ENCODE results near the gene STK17B. TPM values are rescaled to one million over a fixed set of nuclear protein-coding genes. Genes with fewer than 3 reads are reported as not detected.

The STK17B gene
- total and polyA plus RNA-seq, 2 of the 13 experiments (the other 11 are each of a cell fraction or from before 2014, with no cell fraction given): 1.6 to 4.5 TPM

DNA sequence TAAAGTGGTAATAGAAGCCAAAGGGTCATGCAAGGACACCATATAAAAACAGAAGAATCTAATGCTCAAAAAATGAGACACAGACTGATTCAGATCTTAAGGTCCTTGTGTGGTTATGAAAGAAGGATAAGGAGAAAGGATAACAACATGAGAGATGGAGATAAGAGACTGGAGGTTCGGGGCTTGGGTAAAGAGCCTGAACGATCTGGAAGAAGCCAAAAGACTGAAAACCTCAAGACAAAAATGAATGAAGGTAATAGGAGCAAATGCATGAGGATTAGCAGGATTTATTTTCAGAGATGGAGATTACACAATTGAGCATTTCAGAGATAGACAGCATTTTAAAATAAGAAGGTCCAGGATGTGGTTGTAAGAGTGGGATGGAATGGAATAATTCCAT lies 26.1 kb downstream of the STK17B start:
- Histone ChIP-seq H3K9ac (ENCODE audit: insufficient read depth, low read depth, low read length) (no peak overlapping the region), H3K27me3 (ENCODE audit: control insufficient read depth in 1 of 2, insufficient read depth in 2 of 2, low read length in 2 of 2) (no peaks in the 10 kb centered on the region), H3K4me2 (ENCODE audit: low read depth, low read length) (no peak overlapping the region), H4K20me1 (ENCODE audit: insufficient read depth, low read length) (no peaks in the 10 kb centered on the region), H3K79me2 (ENCODE audit: insufficient read depth, low read length) (no peaks in the 10 kb centered on the region), H2AFZ (ENCODE audit: low read length) (no peak overlapping the region), H3K4me3 (replicated peaks in 1 of 3; ENCODE audit: insufficient read depth in 1 of 3, low read depth in 2 of 3, low read length in 3 of 3) (no peak overlapping the region), H3K36me3 (replicated peaks in 1 of 2; ENCODE audit: control insufficient read depth in 1 of 2, insufficient read depth in 2 of 2, low read length in 2 of 2) (no peaks in the 10 kb centered on the region), H3K4me1 (ENCODE audit: insufficient read depth, low read length) (no peaks in the 10 kb centered on the region), H3K9me3 (ENCODE audit: low read length) (no peaks in the 10 kb centered on the region), H3K27ac (ENCODE audit: extremely low read length, insufficient read depth, low read length) (no peak overlapping the region)
- FAIRE-seq (no peak), ATAC-seq (no peak), DNase-seq (ENCODE audit: low spot score) (no peak)
- 84% methylated on average over 2 of the region's 2 CpGs for WGBS (ENCODE audit: low lambda C conversion rate)
- TF ChIP-seq HDAC1 (CRISPR knock-in tag; IDR thresholded peaks at IDR 0.05): no peak
- no peak for TF ChIP-seq ZNF468 (CRISPR knock-in tag; IDR thresholded peaks at IDR 0.05)
- TF ChIP-seq ZNF232 (CRISPR knock-in tag; IDR thresholded peaks at IDR 0.05; ENCODE audit: borderline replicate concordance): no peak
- no peak for TF ChIP-seq ZNF441 (CRISPR knock-in tag; IDR thresholded peaks at IDR 0.05; ENCODE audit: borderline replicate concordance)
- no peak for TF ChIP-seq GPBP1L1 (CRISPR knock-in tag; IDR thresholded peaks at IDR 0.05)
- TF ChIP-seq ZNF780A (CRISPR knock-in tag; IDR thresholded peaks at IDR 0.05): no peak
- no peak for TF ChIP-seq ZSCAN12 (CRISPR knock-in tag; IDR thresholded peaks at IDR 0.05)
- TF ChIP-seq ZNF451 (CRISPR knock-in tag; IDR thresholded peaks at IDR 0.05): no peak
- ChIA-PET CTCF (ENCODE audit: low intra/inter-chr PET ratio, low total read pairs) (no interaction called here), POLR2A (no interaction called here)
- in situ Hi-C loops (cut with HindIII; ENCODE audit: extremely low pct_ligation_motif_present, low pct_unique_long_range_greater_than_20kb): no loop called here
- intact Hi-C loops (cut with micrococcal nuclease; ENCODE audit: unreplicated experiment): no loop called here
- no TSS peak for BruUV-seq (replicated peaks)

- DNase-seq (ENCODE audit: low spot score) (no peak), ATAC-seq (no peak), FAIRE-seq (no peak)
- H3K36me3 ChIP-seq (replicated peaks in 1 of 2; ENCODE audit: control insufficient read depth in 1 of 2, insufficient read depth in 2 of 2, low read length in 2 of 2): no peaks in the 10 kb centered on the region
- H3K4me3 ChIP-seq (replicated peaks in 1 of 3; ENCODE audit: insufficient read depth in 1 of 3, low read depth in 2 of 3, low read length in 3 of 3): no peak overlapping the region
- H3K27ac ChIP-seq (ENCODE audit: extremely low read length, insufficient read depth, low read length): no peak overlapping the region
- TF ChIP-seq, protein P1, sequence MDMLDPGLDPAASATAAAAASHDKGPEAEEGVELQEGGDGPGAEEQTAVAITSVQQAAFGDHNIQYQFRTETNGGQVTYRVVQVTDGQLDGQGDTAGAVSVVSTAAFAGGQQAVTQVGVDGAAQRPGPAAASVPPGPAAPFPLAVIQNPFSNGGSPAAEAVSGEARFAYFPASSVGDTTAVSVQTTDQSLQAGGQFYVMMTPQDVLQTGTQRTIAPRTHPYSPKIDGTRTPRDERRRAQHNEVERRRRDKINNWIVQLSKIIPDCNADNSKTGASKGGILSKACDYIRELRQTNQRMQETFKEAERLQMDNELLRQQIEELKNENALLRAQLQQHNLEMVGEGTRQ (IDR thresholded peaks at IDR 0.05; ENCODE audit: low read depth, low read length): no peak
- TF ChIP-seq, protein P1 (CRISPR knock-in tag; IDR thresholded peaks at IDR 0.05; ENCODE audit: borderline replicate concordance): no peak
- TF ChIP-seq, protein P2, sequence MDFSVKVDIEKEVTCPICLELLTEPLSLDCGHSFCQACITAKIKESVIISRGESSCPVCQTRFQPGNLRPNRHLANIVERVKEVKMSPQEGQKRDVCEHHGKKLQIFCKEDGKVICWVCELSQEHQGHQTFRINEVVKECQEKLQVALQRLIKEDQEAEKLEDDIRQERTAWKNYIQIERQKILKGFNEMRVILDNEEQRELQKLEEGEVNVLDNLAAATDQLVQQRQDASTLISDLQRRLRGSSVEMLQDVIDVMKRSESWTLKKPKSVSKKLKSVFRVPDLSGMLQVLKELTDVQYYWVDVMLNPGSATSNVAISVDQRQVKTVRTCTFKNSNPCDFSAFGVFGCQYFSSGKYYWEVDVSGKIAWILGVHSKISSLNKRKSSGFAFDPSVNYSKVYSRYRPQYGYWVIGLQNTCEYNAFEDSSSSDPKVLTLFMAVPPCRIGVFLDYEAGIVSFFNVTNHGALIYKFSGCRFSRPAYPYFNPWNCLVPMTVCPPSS (IDR thresholded peaks at IDR 0.05): no peak
- no peaks in the 10 kb centered on the region for H3K79me2 ChIP-seq (ENCODE audit: insufficient read depth, low read length)
- H3K27me3 ChIP-seq (ENCODE audit: control insufficient read depth in 1 of 2, insufficient read depth in 2 of 2, low read length in 2 of 2): no peaks in the 10 kb centered on the region
- no peaks in the 10 kb centered on the region for H4K20me1 ChIP-seq (ENCODE audit: insufficient read depth, low read length)
- no peak overlapping the region for H2AFZ ChIP-seq (ENCODE audit: low read length)
- in situ Hi-C loops (cut with HindIII; ENCODE audit: extremely low pct_ligation_motif_present, low pct_unique_long_range_greater_than_20kb) (no loop called here), intact Hi-C loops (cut with micrococcal nuclease; ENCODE audit: unreplicated experiment) (no loop called here)
- no peaks in the 10 kb centered on the region for H3K9me3 ChIP-seq (ENCODE audit: low read length)
- CTCF ChIA-PET (ENCODE audit: low intra/inter-chr PET ratio, low total read pairs): no interaction called here
- WGBS (ENCODE audit: low lambda C conversion rate): 87% methylated on average over 5 of the region's 5 CpGs
- POLR2A ChIA-PET: no interaction called here
- H3K9ac ChIP-seq (ENCODE audit: insufficient read depth, low read depth, low read length): no peak overlapping the region
- H3K4me1 ChIP-seq (ENCODE audit: insufficient read depth, low read length): no peaks in the 10 kb centered on the region
- BruUV-seq (replicated peaks): no TSS peak
- no peak overlapping the region for H3K4me2 ChIP-seq (ENCODE audit: low read depth, low read length)
Observed at GRCh38 chr2:196144513-196145126, 26.8 kb downstream of the STK17B start.

Measured in HepG2 (cell line).